GM23338 (cell line): ENCODE data around the gene UBASH3B.
A peak's percentile ranks its signal among the peaks of the same experiment; 100 is the strongest.

Source experiments
- CREB1 ChIP-seq: fragments of 250-450 bp; sonication (Bioruptor Pico); IDR thresholded peaks from 2 replicates; pipeline ENCODE4 v1.5.0; 2020; ENCODE audit warnings: low read depth, mild to moderate bottlenecking, moderate library complexity
- CTCF ChIP-seq, 2 experiments: fragments of 200-600 bp in 1 of 2; sonication (generic) in 1 of 2; conservative IDR thresholded peaks; 2 replicates each; pipeline versions ENCODE4 v1.5.1 to v1.6.1; 2016 to 2017; ENCODE audit warnings: antibody characterized with exemption in 2 of 2, low read depth in 2 of 2, mild to moderate bottlenecking in 2 of 2, moderate library complexity in 1 of 2
- ETS1 ChIP-seq: IDR thresholded peaks from 2 replicates; pipeline ENCODE4 v1.6.1; 2016; ENCODE audit warnings: antibody characterized with exemption
- EZH2 ChIP-seq: fragments of 200-600 bp; sonication (generic); IDR thresholded peaks from one replicate; pipeline ENCODE4 v1.8.0; 2017; ENCODE audit warnings: antibody characterized with exemption, mild to moderate bottlenecking, low read depth; ENCODE audit not compliant: unreplicated experiment
- EZH2phosphoT487 ChIP-seq: fragments of 200-600 bp; sonication (generic); IDR thresholded peaks from one replicate; pipeline ENCODE4 v1.8.1; 2018; ENCODE audit warnings: antibody characterized with exemption; ENCODE audit not compliant: unreplicated experiment
- JUNB ChIP-seq: IDR thresholded peaks from one replicate; pipeline ENCODE4 v1.6.1; 2016; ENCODE audit warnings: antibody characterized with exemption; ENCODE audit not compliant: unreplicated experiment
- POLR2AphosphoS5 ChIP-seq: IDR thresholded peaks from 2 replicates; pipeline ENCODE4 v1.6.1; 2016; ENCODE audit warnings: antibody characterized with exemption, low read depth
- REST ChIP-seq: IDR thresholded peaks from one replicate; pipeline ENCODE4 v1.6.1; 2018; ENCODE audit warnings: antibody characterized with exemption; ENCODE audit not compliant: unreplicated experiment

GRCh38 chr11:122681735-122682134 lies 26.2 kb downstream of the UBASH3B start:
- TF ChIP-seq JUNB (no peak), CTCF (conservative IDR thresholded peaks at IDR 0.05; ENCODE audit: low read depth in 2 of 2) (peak in 1 of 2 experiments; percentile 16; a peak in 1 of 4 replicates), EZH2phosphoT487 (no peak), EZH2 (no peak), POLR2AphosphoS5 (no peak), REST (no peak), ETS1 (no peak), CREB1 (CRISPR knock-in tag) (no peak)
